GM21367 (cell line): ENCODE results near the gene FEM1A.
"Not testable (repeated sequence)": the region's sequence is repeated elsewhere in the genome, so short reads cannot be mapped to it uniquely, and the experiment has no call there.

Experiments
- ATAC-seq: cut with Tn5 transposase; IDR thresholded peaks from one replicate; pipeline ENCODE4 v1.9.1; 2021; ENCODE audit not compliant: unreplicated experiment

The FEM1A gene

GRCh38 chr19:4791183-4792018, at the start of gene FEM1A:
TSS of gene FEM1A (plus strand) at chr19:4791734. CDS start at chr19:4791855, 121 bp downstream.
- peak; percentile 88 for ATAC-seq

GRCh38 chr19:4742723-4743646, 48.5 kb upstream of the FEM1A start:
- ATAC-seq, result no peak

GRCh38 chr19:4744451-4745174, 46.9 kb upstream of the FEM1A start:
- ATAC-seq, result no peak

DNA sequence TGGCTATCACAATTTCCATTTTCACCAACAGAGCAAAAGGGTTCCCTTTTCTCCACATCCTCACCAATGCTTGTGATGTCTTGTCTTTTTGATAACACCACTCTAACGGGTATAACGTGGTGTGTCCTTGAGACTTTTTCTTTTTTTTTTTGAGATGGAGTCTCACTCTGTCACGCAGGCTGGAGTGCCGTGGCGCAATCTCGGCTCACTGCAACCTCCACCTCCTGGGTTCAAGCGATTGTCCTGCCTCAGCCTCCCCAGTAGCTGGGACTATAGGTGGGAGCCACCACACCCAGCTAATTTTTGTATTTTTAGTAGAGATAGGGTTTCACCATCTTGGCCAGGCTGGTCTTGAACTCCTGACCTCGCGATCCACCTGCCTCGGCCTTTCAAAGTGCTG, 46.4 kb upstream of the FEM1A start:
- ATAC-seq, result not testable (repeated sequence)

DNA sequence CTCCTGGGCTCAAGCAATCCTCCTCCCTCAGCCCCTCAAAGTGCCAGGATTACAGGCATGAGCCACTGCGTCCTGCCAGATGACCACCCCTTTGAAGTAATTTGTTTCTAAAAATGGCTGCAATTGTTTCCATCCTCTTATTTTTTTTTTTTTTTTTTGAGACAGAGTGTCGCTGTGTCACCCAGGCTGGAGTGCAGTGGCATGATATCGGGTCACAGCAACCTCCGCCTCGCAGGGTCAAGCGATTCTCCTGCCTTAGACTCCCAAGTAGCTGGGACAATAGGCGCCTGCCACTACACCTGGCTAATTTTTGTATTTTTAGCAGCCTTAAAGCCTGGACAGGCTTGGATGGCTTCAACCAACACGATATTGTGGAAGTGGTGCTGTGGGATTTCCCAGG, 45.5 kb upstream of the FEM1A start:
- ATAC-seq, result no peak

DNA sequence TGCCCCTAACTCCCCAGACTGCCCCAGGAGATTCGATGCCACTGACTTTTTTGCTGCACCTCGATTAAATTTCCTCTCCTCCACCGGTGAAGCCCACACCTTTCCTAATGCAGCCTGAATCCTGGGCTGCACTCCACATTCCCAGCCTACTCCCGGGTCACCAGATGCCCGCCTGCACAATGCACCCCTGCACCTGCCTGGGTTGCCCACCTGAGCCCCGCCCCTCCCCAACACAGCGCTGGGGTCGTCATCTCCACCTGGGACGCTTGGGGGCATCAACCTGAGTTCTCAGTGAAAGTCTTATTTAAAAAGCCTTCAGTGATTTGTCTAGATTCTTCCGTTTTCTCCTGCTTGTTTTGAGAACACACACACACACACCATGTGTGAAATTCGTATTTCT, 43.3 kb upstream of the FEM1A start:
- ATAC-seq, result no peak

DNA sequence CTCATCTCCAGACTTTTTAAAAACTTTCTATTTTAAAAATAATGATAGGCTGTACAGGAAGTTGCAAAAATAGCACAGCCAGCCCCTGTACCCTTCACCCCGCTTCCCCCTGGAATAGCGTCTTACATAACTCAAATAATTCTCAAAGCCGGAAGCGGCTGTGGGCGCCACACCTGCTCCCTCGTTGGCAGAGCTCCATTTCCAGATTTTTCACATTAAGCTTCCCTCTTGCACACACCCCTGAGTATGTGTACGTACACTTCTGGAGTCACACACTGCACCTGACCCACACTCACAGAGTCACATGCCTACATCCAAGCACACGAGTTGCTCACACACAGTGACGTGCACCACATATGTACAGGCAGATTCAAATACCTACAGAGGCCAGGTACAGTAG, 42.9 kb upstream of the FEM1A start:
- no peak for ATAC-seq

DNA sequence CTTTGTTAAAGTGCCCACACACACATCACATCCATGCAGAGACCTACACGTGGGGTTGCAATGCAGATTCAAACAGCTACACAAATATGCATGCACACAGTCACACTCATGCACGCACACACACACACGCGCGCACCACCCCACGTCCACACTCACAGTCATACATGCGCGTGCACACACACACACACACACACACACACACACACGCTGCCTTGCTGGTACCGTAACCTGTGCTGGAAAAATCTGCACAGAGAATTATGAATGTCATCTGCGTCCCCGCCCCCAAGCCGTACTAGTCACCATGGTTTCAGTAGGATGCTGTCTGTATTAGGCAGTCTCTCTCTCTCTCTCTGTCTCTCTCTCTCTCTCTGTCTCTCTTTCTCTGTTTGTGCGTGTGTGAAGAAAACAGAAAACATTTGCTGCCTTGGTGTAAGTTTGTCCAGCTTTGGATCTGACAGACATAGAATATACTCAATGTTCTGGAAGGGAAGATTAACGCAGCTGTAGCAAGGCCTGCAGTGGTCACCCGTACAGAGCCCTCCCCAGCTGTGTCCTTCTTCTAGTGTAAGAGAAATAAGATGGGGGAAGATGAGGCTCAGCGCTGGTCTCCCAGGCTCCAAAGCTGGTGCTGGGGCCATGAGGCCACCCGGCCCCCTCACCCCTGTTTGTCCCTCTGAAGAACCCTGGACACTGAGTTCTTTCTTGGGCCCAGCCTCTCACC, 41.5 kb upstream of the FEM1A start:
- no peak for ATAC-seq

GRCh38 chr19:4754248-4754647, 37.3 kb upstream of the FEM1A start:
- ATAC-seq, result no peak

GRCh38 chr19:4755459-4755858, 36.1 kb upstream of the FEM1A start:
- no peak for ATAC-seq

GRCh38 chr19:4758082-4758481, 33.5 kb upstream of the FEM1A start:
- ATAC-seq, result no peak

DNA sequence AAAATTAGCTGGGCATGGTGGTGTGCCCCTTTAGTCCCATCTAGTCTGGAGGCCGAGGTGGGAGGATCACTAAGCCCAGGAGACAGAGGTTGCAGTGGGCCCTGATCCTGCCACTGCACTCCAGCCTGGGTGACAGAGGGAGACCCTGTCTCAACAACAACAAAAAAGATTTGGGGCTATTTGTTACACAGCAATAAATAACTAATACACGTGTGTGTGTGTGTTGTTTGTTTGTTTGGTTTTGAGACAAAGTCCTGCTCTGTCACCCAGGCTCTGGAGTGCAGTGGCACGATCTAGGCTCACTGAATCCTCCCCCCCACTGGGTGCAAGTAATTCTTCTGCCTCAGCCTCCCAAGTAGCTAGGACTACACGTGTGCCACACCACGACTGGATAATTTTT, 32.9 kb upstream of the FEM1A start:
- ATAC-seq, result no peak

DNA sequence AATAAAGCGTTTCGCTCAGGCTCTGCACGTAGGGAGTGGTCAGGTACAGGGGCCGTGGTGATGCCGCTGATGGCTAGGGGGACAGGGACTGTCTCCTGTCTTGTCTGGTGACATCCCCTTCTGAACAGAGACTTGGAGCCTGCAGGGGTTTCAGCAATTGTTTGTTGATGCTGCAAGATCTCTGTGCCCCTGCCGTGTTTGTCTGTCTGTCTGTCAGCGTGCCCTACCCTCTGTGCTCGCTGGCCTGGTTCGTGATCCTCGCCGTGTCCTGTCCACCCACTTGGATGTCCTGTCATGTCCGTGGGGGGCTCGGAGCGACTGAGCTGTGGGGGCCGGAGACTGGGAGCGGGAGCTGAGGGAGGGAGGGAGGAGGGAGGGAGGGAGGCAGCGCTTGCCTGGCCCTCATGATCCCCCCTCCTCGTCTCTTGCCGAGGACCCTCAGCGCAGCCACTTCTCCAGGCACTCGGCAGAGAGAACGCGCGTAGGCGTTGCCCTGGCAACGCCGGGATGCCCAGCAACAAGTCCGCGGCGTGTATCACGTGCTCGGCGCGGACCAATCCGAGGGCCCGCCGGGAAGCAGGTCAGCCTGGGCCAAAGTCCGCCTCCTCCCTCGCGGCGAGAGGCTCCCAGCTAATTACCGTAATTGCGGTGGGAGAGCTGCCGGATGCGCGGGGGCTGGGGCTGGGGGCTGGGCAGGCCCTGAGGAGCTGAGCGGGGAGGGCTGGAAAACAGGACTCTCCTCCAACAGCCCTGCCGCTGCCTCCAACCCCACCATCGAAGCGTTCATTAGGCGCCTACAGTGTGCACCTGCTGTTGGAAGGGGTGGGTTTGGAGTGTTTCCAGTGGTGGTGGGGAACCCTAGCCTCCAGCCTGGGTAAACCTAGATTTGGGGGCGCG, 31.9 kb upstream of the FEM1A start:
- ATAC-seq, result no peak

- no peak for ATAC-seq
Measured at GRCh38 chr19:4760285-4760650, 31.3 kb upstream of the FEM1A start.

- ATAC-seq, result no peak
Measured at GRCh38 chr19:4763021-4763420, 28.5 kb upstream of the FEM1A start.

GRCh38 chr19:4764393-4764660, 27.2 kb upstream of the FEM1A start:
- no peak for ATAC-seq

DNA sequence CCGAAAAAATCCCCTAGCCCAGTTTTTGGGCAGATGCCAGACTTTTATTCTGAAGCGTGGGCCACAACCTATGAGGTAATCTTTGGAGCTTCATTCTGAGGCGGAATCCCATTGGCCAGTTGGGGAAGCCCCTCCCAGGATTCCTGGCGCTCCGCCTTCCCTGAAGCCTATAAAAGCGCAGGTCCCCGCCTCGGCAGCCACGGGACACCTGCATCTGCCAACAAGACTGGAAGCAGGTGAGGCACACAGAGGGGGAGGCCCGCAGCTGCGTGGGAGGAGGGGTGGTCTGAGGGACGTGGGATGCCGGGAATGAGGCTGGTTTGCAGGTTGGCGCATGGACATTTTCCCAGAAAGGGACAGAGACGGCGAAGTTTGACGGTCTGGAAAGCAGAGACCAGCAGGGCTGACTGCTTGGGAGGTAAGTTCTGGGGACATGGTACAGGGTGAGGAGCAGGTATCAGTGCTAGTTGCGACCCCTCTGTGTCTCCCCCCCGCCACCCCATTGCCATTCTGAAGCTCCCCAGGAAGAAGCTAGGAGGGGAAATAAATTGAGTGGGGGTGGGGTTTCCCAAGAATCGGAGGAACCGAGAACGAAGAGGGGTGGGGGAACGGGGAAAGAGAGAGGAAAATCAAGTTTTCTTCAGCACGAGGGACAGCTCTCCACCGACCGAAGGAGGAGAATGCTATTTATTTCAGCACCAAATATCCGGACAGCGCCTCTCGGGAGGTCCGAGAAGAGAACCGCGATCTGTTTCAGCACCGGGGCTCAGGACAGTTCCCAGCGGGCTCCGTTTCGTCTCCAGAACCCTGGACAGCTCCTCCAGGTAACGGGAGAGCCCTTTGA, 22.4 kb upstream of the FEM1A start:
- no peak for ATAC-seq

- ATAC-seq, result no peak
Measured at GRCh38 chr19:4772566-4772965, 19.0 kb upstream of the FEM1A start.

GRCh38 chr19:4773047-4773640, 18.4 kb upstream of the FEM1A start:
- ATAC-seq, result no peak
